Right cardiac atrium (tissue), 5 donors: Measurements from ENCODE around the gene FAM228B. TPM values are rescaled to one million over a fixed set of nuclear protein-coding genes. Genes with fewer than 3 reads are reported as not detected.

ENCODE experiments used
- ATAC-seq, 2 donors: fragments of 200-7000 bp; cut with Tn5 transposase; one replicate each; pipeline versions ENCODE4 v1.8.0 to v1.9.1; 2020; ENCODE audit warnings: moderate library complexity in 2 of 2, mild to moderate bottlenecking in 1 of 2
- DNase-seq, 3 donors: peaks; one replicate each; pipeline ENCODE4 v3.0.0-alpha.2; 2020
- H3K27ac ChIP-seq: one replicate; pipeline ENCODE4 v1.5.1; 2013; ENCODE audit warnings: mild to moderate bottlenecking, low read length, control low read depth, moderate library complexity
- H3K27me3 ChIP-seq: one replicate; pipeline ENCODE4 v1.6.1; 2013; ENCODE audit not compliant: control insufficient read depth, insufficient read depth
- H3K4me1 ChIP-seq: one replicate; pipeline ENCODE4 v1.6.1; 2013; ENCODE audit warnings: low read length; ENCODE audit not compliant: control insufficient read depth, insufficient read depth
- H3K4me3 ChIP-seq: one replicate; pipeline ENCODE4 v1.5.1; 2013; ENCODE audit warnings: low read length, control low read depth
- H3K9me3 ChIP-seq: one replicate; pipeline ENCODE4 v1.6.1; 2013; ENCODE audit warnings: low read length; ENCODE audit not compliant: control insufficient read depth
- WGBS: extraction: QIAGEN DNeasy Blood & Tissue Kit; methylation state at CpG from one replicate; pipeline ENCODE4 v1.1.7; 2013; 5-methylcytosine and 5-hydroxymethylcytosine counted together
- intact Hi-C, 4 donors: fragments of 100-400 bp; cut with DNase I; formaldehyde crosslinking; loops; one replicate each; pipeline versions ENCODE4 v1.11.0 to v1.14.0; 2022 to 2023
- long read RNA-seq, 4 donors: library from polyadenylated mRNA; unstranded; transcript quantifications; one replicate each; pipeline ENCODE4 v2.0.0, GENCODE V29; 2020 to 2021
- polyA plus RNA-seq: library from polyadenylated mRNA; stranded (reverse); fragments of 200-250 nt; gene quantifications from one replicate; pipeline ENCODE4 v1.2.3, GENCODE V29; 2013
- total RNA-seq, 4 donors: library from RNA; stranded (reverse); fragmentation: NEBNext Ultra II Directional; extraction: Animal tissue kit (Norgen Biotek cat#: 25700); gene quantifications; one replicate each; pipeline ENCODE4 v1.2.1, GENCODE V29; 2021
- donor health status: healthy with polysubstance abuse.
- donor health status: DM: no; HTN: yes; CAD: no.
- donor health status: DM: no; HTN: no; CAD: no.
- donor health status: DM: no; HTN: yes; CAD: no; lungs with severe emphysema.
- donor health status: DM: yes; HTN: yes; CAD: no.

FAM228B gene
- total RNA-seq (10 to 100 TPM; 50.1 to 69.0 (median 58.9) TPM), polyA plus RNA-seq (37.9 TPM)
- long read RNA-seq, donor 1, partial matches to known transcripts: 7 of 45 reads
- long read RNA-seq, donor 1, other reads (novel, unspliced or antisense): 38 of 45 reads
- long read RNA-seq, donor 2, partial matches to known transcripts: 5 of 24 reads
- long read RNA-seq, donor 2, other reads (novel, unspliced or antisense): 18 of 24 reads
- long read RNA-seq, donor 3, partial matches to known transcripts: 7 of 53 reads
- long read RNA-seq, donor 3, other reads (novel, unspliced or antisense): 41 of 53 reads
- long read RNA-seq, donor 4, partial matches to known transcripts: 3 of 19 reads
- long read RNA-seq, donor 4, other reads (novel, unspliced or antisense): 16 of 19 reads

GRCh38 chr2:24123195-24123921, at the start of gene FAM228B, which contains the start of gene PFN4:
Gene FAM228B, plus strand, starts transcription at chr2:24123469. Its CDS starts 893 bp downstream, at chr2:24124362.
Gene PFN4, minus strand, starts transcription at chr2:24123334. Its CDS starts 799 bp downstream, at chr2:24122535.
- peaks cover 2% of the 10 kb centered on the region for H3K4me1 ChIP-seq
- peak; percentile 98 for ATAC-seq
- intact Hi-C loops: no loop called here

GRCh38 chr2:24073816-24074215, 49.5 kb upstream of the FAM228B start:
- no peak for DNase-seq

More at GRCh38 chr2:24123195-24123921, at the start of gene FAM228B, which contains the start of gene PFN4:
- H3K9me3 ChIP-seq: no peaks in the 10 kb centered on the region
- H3K4me3 ChIP-seq: peak within 1 kb of the TSS; percentile 60
- peak within 1 kb of the TSS; percentile 94 for H3K27ac ChIP-seq
- under 1% methylated on average over 103 of the region's 103 CpGs for WGBS
- peak; percentile 92 to 96 (median 96) for DNase-seq
- no peaks in the 10 kb centered on the region for H3K27me3 ChIP-seq

GRCh38 chr2:24075259-24075658, 48.0 kb upstream of the FAM228B start:
- peaks cover 2% of the 10 kb centered on the region for H3K4me1 ChIP-seq
- DNase-seq: no peak
- no peaks in the 10 kb centered on the region for H3K9me3 ChIP-seq
- no peak overlapping the region for H3K27ac ChIP-seq
- H3K4me3 ChIP-seq: peak overlapping the region; percentile 87
- no peak for ATAC-seq
- no peaks in the 10 kb centered on the region for H3K27me3 ChIP-seq
- intact Hi-C loops: no loop called here
- 70% methylated on average over 5 of the region's 5 CpGs for WGBS

More at GRCh38 chr2:24073816-24074215, 49.5 kb upstream of the FAM228B start:
- peaks cover 2% of the 10 kb centered on the region for H3K4me1 ChIP-seq
- ATAC-seq: no peak
- no peaks in the 10 kb centered on the region for H3K9me3 ChIP-seq
- H3K27me3 ChIP-seq: no peaks in the 10 kb centered on the region
- intact Hi-C loops: no loop called here
- H3K27ac ChIP-seq: no peak overlapping the region
- H3K4me3 ChIP-seq: no peak overlapping the region
- WGBS: 88% methylated on average over 6 of the region's 6 CpGs

- WGBS: under 1% methylated on average over 64 of the region's 64 CpGs
- DNase-seq: peak; percentile 98 to 99 (median 98)
- peak; percentile 97 for ATAC-seq
- intact Hi-C loops: no loop called here
- Histone ChIP-seq H3K27ac (peak within 1 kb of the TSS; percentile 92), H3K9me3 (no peaks in the 10 kb centered on the region), H3K27me3 (no peaks in the 10 kb centered on the region), H3K4me1 (peaks cover 2% of the 10 kb centered on the region), H3K4me3 (peak within 1 kb of the TSS; percentile 87)
These were observed 47.1 kb upstream of the FAM228B start, which contains the start of gene SF3B6 for GRCh38 chr2:24075915-24076848. Gene SF3B6, minus strand, starts transcription at chr2:24076326. Its CDS starts 97 bp downstream, at chr2:24076229.

- H3K27ac ChIP-seq: peak overlapping the region; percentile 89
- no peaks in the 10 kb centered on the region for H3K9me3 ChIP-seq
- DNase-seq: peak in 1 of 3 donors; percentile 69
- intact Hi-C loops: no loop called here
- peak overlapping the region; percentile 87 for H3K4me3 ChIP-seq
- peak in 1 of 2 donors; percentile 7 for ATAC-seq
- H3K27me3 ChIP-seq: no peaks in the 10 kb centered on the region
- WGBS: 2% methylated on average over 41 of the region's 41 CpGs
- peaks cover 2% of the 10 kb centered on the region for H3K4me1 ChIP-seq
These were observed 46.3 kb upstream of the FAM228B start for GRCh38 chr2:24076849-24077534.

- DNase-seq: no peak
- intact Hi-C loops: no loop called here
- WGBS: 10% methylated on average over 9 of the region's 9 CpGs
- peak overlapping the region; percentile 89 for H3K27ac ChIP-seq
- no peaks in the 10 kb centered on the region for H3K27me3 ChIP-seq
- no peak for ATAC-seq
- H3K4me1 ChIP-seq: peaks cover 2% of the 10 kb centered on the region
- H3K9me3 ChIP-seq: no peaks in the 10 kb centered on the region
- peak overlapping the region; percentile 87 for H3K4me3 ChIP-seq
These were observed 45.8 kb upstream of the FAM228B start for GRCh38 chr2:24077535-24077877.

GRCh38 chr2:24077879-24078278, 45.4 kb upstream of the FAM228B start:
- Histone ChIP-seq H3K27me3 (no peaks in the 10 kb centered on the region), H3K27ac (no peak overlapping the region), H3K4me1 (peaks cover 2% of the 10 kb centered on the region), H3K9me3 (no peaks in the 10 kb centered on the region), H3K4me3 (peak overlapping the region; percentile 87)
- 61% methylated on average over 2 of the region's 2 CpGs for WGBS
- intact Hi-C loops: no loop called here
- ATAC-seq: no peak
- DNase-seq: no peak

- no peaks in the 10 kb centered on the region for H3K27me3 ChIP-seq
- H3K4me3 ChIP-seq: no peak overlapping the region
- 72% methylated on average over 2 of the region's 2 CpGs for WGBS
- H3K4me1 ChIP-seq: no peaks in the 10 kb centered on the region
- intact Hi-C loops: loop anchor here in 2 of 4 donors (10.0 kb wide), 1 partner anchor 156 kb away; the partner anchor contains the start of gene ATAD2B (in 2 of the 2)
- ATAC-seq (no peak), DNase-seq (no peak)
- H3K9me3 ChIP-seq: no peaks in the 10 kb centered on the region
- H3K27ac ChIP-seq: no peak overlapping the region
These were observed 42.6 kb upstream of the FAM228B start for GRCh38 chr2:24080701-24081100.

- intact Hi-C loops: loop anchor here in 2 of 4 donors (10.0 kb wide), 1 partner anchor 158 kb away; the partner anchor contains the start of gene ATAD2B (in 2 of the 2)
- Histone ChIP-seq H3K9me3 (no peaks in the 10 kb centered on the region), H3K4me3 (peak overlapping the region; percentile 64), H3K4me1 (no peaks in the 10 kb centered on the region), H3K27me3 (no peaks in the 10 kb centered on the region), H3K27ac (peak overlapping the region; percentile 99)
- ATAC-seq (no peak), DNase-seq (peak in 2 of 3 donors; percentile 26 to 56)
- WGBS: 86% methylated on average over 8 of the region's 8 CpGs
These were observed 40.3 kb upstream of the FAM228B start for GRCh38 chr2:24082787-24083566.
